Transverse colon (tissue), 4 donors: ENCODE results near the gene GBP5. TPM values are rescaled to one million over a fixed set of nuclear protein-coding genes. Genes with fewer than 3 reads are reported as not detected.

Experiments
- DNase-seq: peaks from one replicate; pipeline ENCODE4 v3.0.0-alpha.2; 2019
- H3K27ac ChIP-seq, 4 donors: fragments of 200-600 bp; sonication (generic); 2 replicates each; pipeline ENCODE4 v1.5.1; 2016 to 2018; ENCODE audit warnings: inconsistent platforms in 4 of 4
- H3K27me3 ChIP-seq: fragments of 200-600 bp; sonication (generic); 2 replicates; pipeline ENCODE4 v1.5.1; 2017; ENCODE audit warnings: inconsistent platforms
- H3K36me3 ChIP-seq, 4 donors: fragments of 200-600 bp; sonication (generic); 2 replicates each; pipeline ENCODE4 v1.5.1; 2017 to 2019; ENCODE audit warnings: inconsistent platforms in 4 of 4
- H3K4me1 ChIP-seq, 4 donors: fragments of 200-600 bp; sonication (generic); 2 replicates each; pipeline ENCODE4 v1.5.1; 2017 to 2020; ENCODE audit warnings: inconsistent platforms in 4 of 4
- H3K4me3 ChIP-seq, 4 donors: fragments of 200-600 bp; sonication (generic); 1 replicate in 1 of 4; 2 replicates in 3 of 4; pipeline versions ENCODE4 v1.5.1 to v1.6.1; 2017 to 2019; ENCODE audit warnings: inconsistent platforms in 4 of 4
- H3K9me3 ChIP-seq, 2 donors: fragments of 200-600 bp; sonication (generic); 2 replicates each; pipeline ENCODE4 v1.5.1; 2017 to 2019; ENCODE audit warnings: inconsistent platforms in 2 of 2
- EP300 ChIP-seq: sonication (generic); formaldehyde crosslinking; IDR thresholded peaks from one replicate; pipeline ENCODE4 v1.6.1; 2017; ENCODE audit warnings: antibody characterized with exemption, low read depth
- POLR2A ChIP-seq: fragments of 450-650 bp; IDR thresholded peaks from one replicate; pipeline ENCODE4 v1.6.1; 2016; ENCODE audit warnings: antibody characterized with exemption, mild to moderate bottlenecking, moderate library complexity
- POLR2AphosphoS5 ChIP-seq, 3 donors: sonication (generic); formaldehyde crosslinking; IDR thresholded peaks; one replicate each; pipeline ENCODE4 v1.6.1; 2016; ENCODE audit warnings: antibody characterized with exemption in 3 of 3
- WGBS, 2 donors: methylation state at CpG; one replicate each; pipeline ENCODE4 v1.1.5; 2018; ENCODE audit warnings: low coverage in 1 of 2; 5-methylcytosine and 5-hydroxymethylcytosine counted together
- in situ Hi-C, 4 donors: fragments of 200-750 bp; cut with MboI; loops; one replicate each; pipeline versions ENCODE4 v1.15.0 to v1.15.1; 2017; ENCODE audit warnings: low sequenced_read_pairs in 3 of 4, low pct_ligation_motif_present in 1 of 4, low pct_unique_long_range_greater_than_20kb in 1 of 4
- intact Hi-C: fragments of 100-400 bp; cut with DNase I; formaldehyde crosslinking; loops from one replicate; pipeline ENCODE4 v1.15.1; 2023; ENCODE audit warnings: low total_unique reads
- total RNA-seq, 4 donors: library from RNA; depleted of rRNA; stranded (reverse); fragments of >200 nt; gene quantifications; one replicate each; pipeline ENCODE4 v1.1.0, GENCODE V29; 2016
- TF ChIP-seq, protein P1 (sequence below), 5 experiments: fragments of 200-600 bp in 3 of 5; fragments of 450-650 bp in 2 of 5; sonication (generic) in 3 of 5; IDR thresholded peaks; 1 replicate in 2 of 5; 2 replicates in 3 of 5; pipeline ENCODE4 v1.5.1; 2016 to 2017; ENCODE audit warnings: antibody characterized with exemption in 5 of 5, inconsistent platforms in 3 of 5, mild to moderate bottlenecking in 2 of 5, moderate library complexity in 1 of 5

The GBP5 gene
- total RNA-seq, 4 donors from 2014 or later, result 1.5 to 7.3 TPM; not detected in 2

DNA sequence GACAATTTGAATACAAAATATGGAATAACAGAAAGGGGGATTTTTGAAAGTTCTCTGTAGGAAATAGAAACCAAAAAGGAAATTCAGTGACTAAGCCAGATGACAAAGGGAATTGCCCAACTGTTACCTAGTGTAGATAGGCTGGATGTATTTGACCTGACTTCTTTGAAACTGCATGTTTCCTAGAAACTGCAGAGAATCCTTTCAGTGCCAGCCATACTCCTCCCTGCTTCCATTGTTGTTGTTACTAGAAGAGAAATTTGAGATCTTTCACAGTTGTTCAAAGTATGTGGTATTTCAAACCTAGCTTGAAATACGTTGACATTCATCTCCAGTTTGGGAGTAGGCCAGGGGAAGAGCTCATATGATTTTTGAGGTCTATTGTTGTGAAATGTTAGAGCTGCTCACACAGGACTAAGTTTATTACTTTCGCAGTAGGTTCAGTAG lies 1.8 kb upstream of the GBP5 start:
- Histone ChIP-seq H3K4me1 (peaks cover 0 to 14% (median 0%) of the 10 kb centered on the region in 4 donors), H3K27ac (peak overlapping the region; percentile 6 to 42 (median 16)), H3K9me3 (no peaks in the 10 kb centered on the region), H3K4me3 (no peak overlapping the region), H3K36me3 (no peaks in the 10 kb centered on the region), H3K27me3 (no peaks in the 10 kb centered on the region)
- no peak for DNase-seq
- in situ Hi-C loops, result no loop called here
- 59 to 69% methylated on average over 2 of the region's 2 CpGs for WGBS, 2 donors
- no peak for TF ChIP-seq POLR2AphosphoS5 (IDR thresholded peaks at IDR 0.05)
- no peak for TF ChIP-seq EP300
- TF ChIP-seq POLR2A, result no peak
- TF ChIP-seq, protein P1, sequence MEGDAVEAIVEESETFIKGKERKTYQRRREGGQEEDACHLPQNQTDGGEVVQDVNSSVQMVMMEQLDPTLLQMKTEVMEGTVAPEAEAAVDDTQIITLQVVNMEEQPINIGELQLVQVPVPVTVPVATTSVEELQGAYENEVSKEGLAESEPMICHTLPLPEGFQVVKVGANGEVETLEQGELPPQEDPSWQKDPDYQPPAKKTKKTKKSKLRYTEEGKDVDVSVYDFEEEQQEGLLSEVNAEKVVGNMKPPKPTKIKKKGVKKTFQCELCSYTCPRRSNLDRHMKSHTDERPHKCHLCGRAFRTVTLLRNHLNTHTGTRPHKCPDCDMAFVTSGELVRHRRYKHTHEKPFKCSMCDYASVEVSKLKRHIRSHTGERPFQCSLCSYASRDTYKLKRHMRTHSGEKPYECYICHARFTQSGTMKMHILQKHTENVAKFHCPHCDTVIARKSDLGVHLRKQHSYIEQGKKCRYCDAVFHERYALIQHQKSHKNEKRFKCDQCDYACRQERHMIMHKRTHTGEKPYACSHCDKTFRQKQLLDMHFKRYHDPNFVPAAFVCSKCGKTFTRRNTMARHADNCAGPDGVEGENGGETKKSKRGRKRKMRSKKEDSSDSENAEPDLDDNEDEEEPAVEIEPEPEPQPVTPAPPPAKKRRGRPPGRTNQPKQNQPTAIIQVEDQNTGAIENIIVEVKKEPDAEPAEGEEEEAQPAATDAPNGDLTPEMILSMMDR (IDR thresholded peaks at IDR 0.05), result no peak
- intact Hi-C loops, result loop anchor here (2.0 kb wide), 1 partner anchor 18 kb away; no protein-coding TSS in a partner anchor

DNA sequence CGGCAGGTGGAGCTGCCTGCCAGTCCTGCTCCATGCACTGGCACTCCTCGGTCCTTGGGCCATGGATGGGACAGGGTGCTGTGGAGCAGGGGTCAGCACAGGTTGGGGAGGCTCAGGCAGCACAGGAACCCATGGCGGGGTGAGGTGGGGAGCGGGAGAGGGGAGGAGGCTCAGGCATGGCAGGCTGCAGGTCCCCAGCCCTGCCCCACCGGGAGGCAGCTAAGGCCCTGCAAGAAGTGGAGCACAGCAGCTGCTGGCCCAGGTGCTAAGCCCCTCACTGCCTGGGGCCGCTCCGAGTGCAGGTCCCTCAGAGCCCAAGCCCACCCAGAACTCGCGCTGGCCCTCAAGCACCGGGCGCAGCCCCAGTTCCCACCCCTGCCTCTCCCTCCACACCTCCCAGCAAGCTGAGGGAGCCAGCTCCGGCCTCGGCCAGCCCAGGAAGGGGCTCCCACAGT lies 691 bp upstream of the GBP5 start:
- 98% methylated on average over 13 of the region's 13 CpGs; no CpG with 5 or more reads in 1 of the 2 donors for WGBS, 2 donors
- DNase-seq, result no peak
- intact Hi-C loops, result no loop called here

DNA sequence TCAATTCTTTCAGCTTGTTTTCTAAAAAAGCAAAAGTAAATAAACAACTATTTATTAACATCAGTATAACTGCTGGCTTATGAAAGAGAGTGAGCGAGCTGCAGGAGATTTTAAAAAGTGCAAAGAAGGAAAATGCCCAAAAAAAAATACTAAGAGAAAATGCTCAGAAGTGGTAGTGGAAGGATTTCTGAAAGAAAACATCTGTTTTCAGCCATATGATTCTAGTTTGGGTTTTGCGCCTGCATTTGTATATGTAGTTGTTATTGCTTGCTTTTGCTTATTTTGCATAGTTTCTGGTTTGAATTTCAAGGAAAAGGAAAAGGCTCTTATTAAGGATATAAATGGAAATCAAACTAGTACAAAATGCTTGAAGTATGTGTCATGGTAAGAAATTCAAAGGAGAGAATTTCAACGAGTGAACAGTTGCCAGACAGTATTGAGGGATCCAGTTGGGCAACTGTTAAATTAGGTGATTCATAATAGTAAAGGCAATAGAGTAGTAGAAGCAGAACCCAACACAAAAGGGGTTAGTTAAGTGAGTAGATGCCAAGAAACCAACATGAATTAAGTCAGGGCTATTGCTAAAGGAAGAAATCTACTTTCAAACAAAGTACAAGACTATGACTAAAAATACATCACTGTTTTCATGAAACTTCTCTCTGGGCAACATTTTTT lies 1.2 kb downstream of the GBP5 start:
- Histone ChIP-seq H3K27ac (peak overlapping the region in 1 of 4 donors; percentile 61), H3K27me3 (no peaks in the 10 kb centered on the region), H3K36me3 (no peaks in the 10 kb centered on the region), H3K9me3 (no peaks in the 10 kb centered on the region), H3K4me1 (peaks cover 0 to 14% (median 0%) of the 10 kb centered on the region in 4 donors), H3K4me3 (peak overlapping the region in 1 of 4 donors; percentile 30)
- in situ Hi-C loops (no loop called here), intact Hi-C loops (no loop called here)
- WGBS, 2 donors, result 56 to 69% methylated on average over 3 of the region's 3 CpGs
- DNase-seq, result no peak
- TF ChIP-seq EP300, result no peak
- TF ChIP-seq POLR2A, result no peak
- TF ChIP-seq, protein P1 (IDR thresholded peaks at IDR 0.05), result no peak
- TF ChIP-seq POLR2AphosphoS5 (IDR thresholded peaks at IDR 0.05), result no peak

More for the DNA sequence above, 691 bp upstream of the GBP5 start:
- peak overlapping the region in 1 of 4 donors; percentile 42 for H3K27ac ChIP-seq
- peaks cover 0 to 14% (median 0%) of the 10 kb centered on the region in 4 donors for H3K4me1 ChIP-seq
- no peaks in the 10 kb centered on the region for H3K9me3 ChIP-seq
- no peaks in the 10 kb centered on the region for H3K27me3 ChIP-seq
- no peak overlapping the region for H3K4me3 ChIP-seq
- H3K36me3 ChIP-seq, result no peaks in the 10 kb centered on the region
- in situ Hi-C loops, result no loop called here
- TF ChIP-seq, protein P1 (IDR thresholded peaks at IDR 0.05), result no peak
- TF ChIP-seq POLR2AphosphoS5 (IDR thresholded peaks at IDR 0.05) (no peak), POLR2A (no peak), EP300 (no peak)

DNA sequence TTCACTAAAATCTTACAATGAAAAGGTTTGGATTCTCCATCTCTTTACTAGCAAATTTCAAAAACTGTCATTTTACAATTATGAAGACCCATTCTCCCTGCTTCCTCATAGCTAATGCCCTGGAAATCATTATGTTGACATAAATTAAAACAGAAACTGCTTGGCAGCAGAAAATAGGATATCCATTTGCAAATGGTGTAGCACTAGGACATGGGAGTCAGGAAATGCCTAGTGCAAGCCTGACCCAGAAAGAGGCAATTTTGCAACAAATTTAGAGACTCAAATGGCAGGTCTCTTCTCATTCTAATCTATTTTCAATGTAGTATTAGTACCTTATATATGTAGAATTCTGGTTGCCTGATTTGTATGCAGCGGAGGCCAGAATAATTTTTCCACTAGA lies 2.2 kb downstream of the GBP5 start:
- DNase-seq, result no peak
- TF ChIP-seq, protein P1 (IDR thresholded peaks at IDR 0.05), result no peak
- TF ChIP-seq EP300 (no peak), POLR2A (no peak), POLR2AphosphoS5 (IDR thresholded peaks at IDR 0.05) (no peak)
- Histone ChIP-seq H3K9me3 (no peaks in the 10 kb centered on the region), H3K4me1 (peaks cover 0 to 14% (median 0%) of the 10 kb centered on the region in 4 donors), H3K27me3 (no peaks in the 10 kb centered on the region), H3K4me3 (no peak overlapping the region), H3K27ac (no peak overlapping the region), H3K36me3 (no peaks in the 10 kb centered on the region)
- in situ Hi-C loops (no loop called here), intact Hi-C loops (no loop called here)
- WGBS, 2 donors, result 86 to 90% methylated on average over 1 of the region's 1 CpG
